GM23338 (cell line): Measurements from ENCODE around the gene EGFR.

Source experiments
- CREB1 ChIP-seq: fragments of 250-450 bp; sonication (Bioruptor Pico); IDR thresholded peaks from 2 replicates; pipeline ENCODE4 v1.5.0; 2020; ENCODE audit warnings: low read depth, mild to moderate bottlenecking, moderate library complexity
- CTCF ChIP-seq, 2 experiments: fragments of 200-600 bp in 1 of 2; sonication (generic) in 1 of 2; conservative IDR thresholded peaks; 2 replicates each; pipeline versions ENCODE4 v1.5.1 to v1.6.1; 2016 to 2017; ENCODE audit warnings: antibody characterized with exemption in 2 of 2, low read depth in 2 of 2, mild to moderate bottlenecking in 2 of 2, moderate library complexity in 1 of 2
- EZH2 ChIP-seq: fragments of 200-600 bp; sonication (generic); IDR thresholded peaks from one replicate; pipeline ENCODE4 v1.8.0; 2017; ENCODE audit warnings: antibody characterized with exemption, mild to moderate bottlenecking, low read depth; ENCODE audit not compliant: unreplicated experiment
- EZH2phosphoT487 ChIP-seq: fragments of 200-600 bp; sonication (generic); IDR thresholded peaks from one replicate; pipeline ENCODE4 v1.8.1; 2018; ENCODE audit warnings: antibody characterized with exemption; ENCODE audit not compliant: unreplicated experiment
- JUNB ChIP-seq: IDR thresholded peaks from one replicate; pipeline ENCODE4 v1.6.1; 2016; ENCODE audit warnings: antibody characterized with exemption; ENCODE audit not compliant: unreplicated experiment
- POLR2AphosphoS5 ChIP-seq: IDR thresholded peaks from 2 replicates; pipeline ENCODE4 v1.6.1; 2016; ENCODE audit warnings: antibody characterized with exemption, low read depth
- ZNF331 ChIP-seq: fragments of 250-450 bp; sonication (Bioruptor Pico); IDR thresholded peaks from 2 replicates; pipeline ENCODE4 v1.5.0; 2020; ENCODE audit warnings: low read depth, mild to moderate bottlenecking, moderate library complexity
- ZNF462 ChIP-seq: fragments of 250-450 bp; sonication (Bioruptor Pico); IDR thresholded peaks from 2 replicates; pipeline ENCODE4 v1.5.0; 2020; ENCODE audit warnings: mild to moderate bottlenecking, moderate library complexity
- TF ChIP-seq, protein P1 (sequence below): IDR thresholded peaks from one replicate; pipeline ENCODE4 v1.6.1; 2018; ENCODE audit warnings: antibody characterized with exemption; ENCODE audit not compliant: unreplicated experiment

- TF ChIP-seq, protein P1, sequence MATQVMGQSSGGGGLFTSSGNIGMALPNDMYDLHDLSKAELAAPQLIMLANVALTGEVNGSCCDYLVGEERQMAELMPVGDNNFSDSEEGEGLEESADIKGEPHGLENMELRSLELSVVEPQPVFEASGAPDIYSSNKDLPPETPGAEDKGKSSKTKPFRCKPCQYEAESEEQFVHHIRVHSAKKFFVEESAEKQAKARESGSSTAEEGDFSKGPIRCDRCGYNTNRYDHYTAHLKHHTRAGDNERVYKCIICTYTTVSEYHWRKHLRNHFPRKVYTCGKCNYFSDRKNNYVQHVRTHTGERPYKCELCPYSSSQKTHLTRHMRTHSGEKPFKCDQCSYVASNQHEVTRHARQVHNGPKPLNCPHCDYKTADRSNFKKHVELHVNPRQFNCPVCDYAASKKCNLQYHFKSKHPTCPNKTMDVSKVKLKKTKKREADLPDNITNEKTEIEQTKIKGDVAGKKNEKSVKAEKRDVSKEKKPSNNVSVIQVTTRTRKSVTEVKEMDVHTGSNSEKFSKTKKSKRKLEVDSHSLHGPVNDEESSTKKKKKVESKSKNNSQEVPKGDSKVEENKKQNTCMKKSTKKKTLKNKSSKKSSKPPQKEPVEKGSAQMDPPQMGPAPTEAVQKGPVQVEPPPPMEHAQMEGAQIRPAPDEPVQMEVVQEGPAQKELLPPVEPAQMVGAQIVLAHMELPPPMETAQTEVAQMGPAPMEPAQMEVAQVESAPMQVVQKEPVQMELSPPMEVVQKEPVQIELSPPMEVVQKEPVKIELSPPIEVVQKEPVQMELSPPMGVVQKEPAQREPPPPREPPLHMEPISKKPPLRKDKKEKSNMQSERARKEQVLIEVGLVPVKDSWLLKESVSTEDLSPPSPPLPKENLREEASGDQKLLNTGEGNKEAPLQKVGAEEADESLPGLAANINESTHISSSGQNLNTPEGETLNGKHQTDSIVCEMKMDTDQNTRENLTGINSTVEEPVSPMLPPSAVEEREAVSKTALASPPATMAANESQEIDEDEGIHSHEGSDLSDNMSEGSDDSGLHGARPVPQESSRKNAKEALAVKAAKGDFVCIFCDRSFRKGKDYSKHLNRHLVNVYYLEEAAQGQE: no peak
- no peak for TF ChIP-seq ZNF462 (CRISPR knock-in tag)
- TF ChIP-seq CTCF (conservative IDR thresholded peaks at IDR 0.05; ENCODE audit: low read depth in 2 of 2): no peak
- no peak for TF ChIP-seq EZH2phosphoT487
- no peak for TF ChIP-seq POLR2AphosphoS5
- TF ChIP-seq EZH2: no peak
- TF ChIP-seq ZNF331: no peak
- TF ChIP-seq CREB1 (CRISPR knock-in tag): no peak
- TF ChIP-seq JUNB: no peak
Observed at GRCh38 chr7:55249332-55249731, 230.5 kb downstream of the EGFR start.
